Stomach (tissue), 4 donors: ENCODE measurements around the gene FSHR.

Experiments used
- EP300 ChIP-seq: sonication (generic); formaldehyde crosslinking; IDR thresholded peaks from one replicate; pipeline ENCODE4 v1.6.1; 2017; ENCODE audit warnings: antibody characterized with exemption
- TF ChIP-seq, protein P1 (sequence below), 7 experiments: fragments of 450-650 bp in 4 of 7; fragments of 200-600 bp in 3 of 7; sonication (generic) in 3 of 7; IDR thresholded peaks; one replicate each; pipeline ENCODE4 v1.5.1; 2016 to 2019; ENCODE audit warnings: antibody characterized with exemption in 7 of 7, control low read depth in 2 of 7, mild to moderate bottlenecking in 1 of 7

DNA sequence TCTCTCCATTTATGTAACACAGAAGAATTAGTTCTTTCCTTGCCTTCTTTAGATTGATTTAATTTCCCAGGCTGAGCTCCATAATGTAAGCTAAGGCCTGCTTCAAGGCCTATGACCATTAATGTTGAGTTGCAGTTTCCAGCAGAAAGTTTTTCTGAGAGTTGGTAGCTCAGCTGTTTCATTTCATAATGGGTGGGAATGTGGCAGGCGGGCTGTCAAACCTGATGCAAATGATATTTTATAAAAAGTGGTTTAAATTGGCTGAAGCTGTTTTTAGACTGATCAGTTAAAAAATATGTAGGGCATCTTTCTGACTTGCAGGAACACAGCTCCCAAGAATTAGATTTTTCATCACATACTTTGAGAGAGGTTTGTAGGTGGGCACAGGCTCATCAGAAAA is 40.4 kb upstream of the FSHR start:
- TF ChIP-seq, protein P1, sequence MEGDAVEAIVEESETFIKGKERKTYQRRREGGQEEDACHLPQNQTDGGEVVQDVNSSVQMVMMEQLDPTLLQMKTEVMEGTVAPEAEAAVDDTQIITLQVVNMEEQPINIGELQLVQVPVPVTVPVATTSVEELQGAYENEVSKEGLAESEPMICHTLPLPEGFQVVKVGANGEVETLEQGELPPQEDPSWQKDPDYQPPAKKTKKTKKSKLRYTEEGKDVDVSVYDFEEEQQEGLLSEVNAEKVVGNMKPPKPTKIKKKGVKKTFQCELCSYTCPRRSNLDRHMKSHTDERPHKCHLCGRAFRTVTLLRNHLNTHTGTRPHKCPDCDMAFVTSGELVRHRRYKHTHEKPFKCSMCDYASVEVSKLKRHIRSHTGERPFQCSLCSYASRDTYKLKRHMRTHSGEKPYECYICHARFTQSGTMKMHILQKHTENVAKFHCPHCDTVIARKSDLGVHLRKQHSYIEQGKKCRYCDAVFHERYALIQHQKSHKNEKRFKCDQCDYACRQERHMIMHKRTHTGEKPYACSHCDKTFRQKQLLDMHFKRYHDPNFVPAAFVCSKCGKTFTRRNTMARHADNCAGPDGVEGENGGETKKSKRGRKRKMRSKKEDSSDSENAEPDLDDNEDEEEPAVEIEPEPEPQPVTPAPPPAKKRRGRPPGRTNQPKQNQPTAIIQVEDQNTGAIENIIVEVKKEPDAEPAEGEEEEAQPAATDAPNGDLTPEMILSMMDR (IDR thresholded peaks at IDR 0.05): no peak
- TF ChIP-seq EP300: no peak
